ENCODE results near the gene PDGFC.

The PDGFC gene

DNA sequence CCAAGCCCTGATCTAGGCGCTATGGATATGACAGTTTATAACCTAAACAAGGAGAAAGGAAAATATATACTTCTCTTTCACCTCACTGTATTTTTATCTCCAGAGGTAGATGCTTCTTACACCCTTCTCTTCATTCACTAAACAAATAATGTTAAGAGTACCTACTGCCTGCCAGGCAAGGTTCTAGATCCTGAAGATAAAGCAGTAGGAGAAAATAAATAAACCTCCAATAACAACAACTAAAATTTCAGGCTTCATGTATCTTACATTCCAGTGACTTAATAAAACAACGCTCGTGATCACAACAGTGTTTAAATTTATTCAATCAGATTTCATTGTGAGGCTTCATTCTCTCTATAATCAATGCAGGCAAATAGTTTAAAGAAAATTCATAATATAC is 20.7 kb downstream of the PDGFC start:
- no peak overlapping the region for H3K4me3 ChIP-seq (ENCODE audit: low read depth, low read length)
- H3K36me3 ChIP-seq (ENCODE audit: control insufficient read depth, insufficient read depth, low read length) = no peaks in the 10 kb centered on the region
- H3K9me3 ChIP-seq (ENCODE audit: control insufficient read depth, insufficient read depth, low read depth, low read length) = no peaks in the 10 kb centered on the region
- H3K9ac ChIP-seq (ENCODE audit: low read length) = no peak overlapping the region
- no peak overlapping the region for H3K27ac ChIP-seq (ENCODE audit: low read depth, low read length)
- H3K4me1 ChIP-seq (ENCODE audit: control insufficient read depth, insufficient read depth, low read length) = peaks cover 5% of the 10 kb centered on the region; the same call in 1 of the 2 replicates
- no peaks in the 10 kb centered on the region for H3K27me3 ChIP-seq (ENCODE audit: control insufficient read depth, insufficient read depth, low read length)

DNA sequence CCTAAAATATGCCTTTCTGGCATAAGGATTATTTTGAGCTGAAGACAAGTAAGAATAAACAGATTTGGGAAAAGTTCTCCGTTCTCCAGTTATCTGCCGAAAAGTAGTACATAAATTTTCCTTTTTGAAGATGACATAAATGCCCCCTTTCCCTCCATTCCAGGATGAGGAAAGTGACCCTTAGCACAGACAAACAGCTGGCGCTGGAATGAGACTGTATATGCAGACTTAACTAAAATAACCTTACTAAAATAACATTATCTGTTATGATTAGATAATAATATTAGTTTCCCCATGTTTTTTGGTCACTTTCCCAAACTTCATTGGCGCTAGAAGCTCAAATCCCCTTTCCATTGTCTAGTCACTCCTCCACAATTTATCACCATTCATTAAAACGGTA is 21.5 kb downstream of the PDGFC start:
- Histone ChIP-seq H3K9ac (ENCODE audit: low read length) (no peak overlapping the region), H3K36me3 (ENCODE audit: control insufficient read depth, insufficient read depth, low read length) (no peaks in the 10 kb centered on the region), H3K27ac (ENCODE audit: low read depth, low read length) (no peak overlapping the region), H3K4me3 (ENCODE audit: low read depth, low read length) (no peak overlapping the region), H3K9me3 (ENCODE audit: control insufficient read depth, insufficient read depth, low read depth, low read length) (no peaks in the 10 kb centered on the region), H3K27me3 (ENCODE audit: control insufficient read depth, insufficient read depth, low read length) (no peaks in the 10 kb centered on the region), H3K4me1 (ENCODE audit: control insufficient read depth, insufficient read depth, low read length) (peaks cover 5% of the 10 kb centered on the region; the same call in 1 of the 2 replicates)

DNA sequence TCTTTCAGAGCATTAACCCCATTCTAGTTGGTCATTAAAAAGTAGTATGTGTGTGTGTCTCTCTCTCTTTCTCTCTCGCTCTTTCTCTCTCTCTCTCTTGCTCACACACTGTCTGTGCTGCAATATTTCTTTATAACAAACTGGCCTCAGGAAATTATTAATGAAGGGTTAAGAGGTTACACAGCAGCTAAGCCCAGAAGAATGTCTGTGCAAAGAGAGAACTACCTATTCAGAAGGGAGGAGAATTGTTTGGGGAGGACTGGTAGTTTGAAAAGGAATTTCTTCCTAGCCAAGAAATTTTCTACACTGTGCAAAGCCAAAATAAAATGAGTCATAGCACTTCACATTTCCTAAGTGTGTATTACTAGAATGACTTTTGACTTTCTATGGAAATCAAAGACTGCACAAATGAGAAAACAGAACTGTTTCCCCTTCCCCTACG is 22.2 kb downstream of the PDGFC start:
- H3K9ac ChIP-seq (ENCODE audit: low read length) = no peak overlapping the region
- no peaks in the 10 kb centered on the region for H3K36me3 ChIP-seq (ENCODE audit: control insufficient read depth, insufficient read depth, low read length)
- H3K4me1 ChIP-seq (ENCODE audit: control insufficient read depth, insufficient read depth, low read length) = peaks cover 5% of the 10 kb centered on the region; the same call in 1 of the 2 replicates
- no peaks in the 10 kb centered on the region for H3K27me3 ChIP-seq (ENCODE audit: control insufficient read depth, insufficient read depth, low read length)
- H3K4me3 ChIP-seq (ENCODE audit: low read depth, low read length) = no peak overlapping the region
- H3K27ac ChIP-seq (ENCODE audit: low read depth, low read length) = no peak overlapping the region
- H3K9me3 ChIP-seq (ENCODE audit: control insufficient read depth, insufficient read depth, low read depth, low read length) = no peaks in the 10 kb centered on the region

DNA sequence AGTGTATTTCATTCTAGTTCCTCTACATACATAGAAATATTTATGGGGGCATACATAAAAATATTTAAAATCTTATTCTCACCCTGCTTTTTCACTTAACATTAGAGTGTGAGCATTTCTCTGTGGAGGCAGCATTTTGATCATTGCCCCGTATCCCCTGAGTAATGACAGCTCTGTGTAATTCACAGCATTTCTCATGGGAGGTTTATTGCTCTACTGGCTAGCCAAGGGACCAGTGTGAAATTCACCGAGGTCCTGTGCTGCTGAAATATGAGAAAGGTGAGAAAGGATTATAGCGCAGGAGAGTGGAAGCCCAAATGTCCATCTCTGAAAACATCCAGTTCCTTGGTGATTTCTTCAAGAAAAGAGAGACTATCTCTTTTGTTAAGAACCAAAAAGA is 22.9 kb downstream of the PDGFC start:
- Histone ChIP-seq H3K4me3 (ENCODE audit: low read depth, low read length) (no peak overlapping the region), H3K27ac (ENCODE audit: low read depth, low read length) (no peak overlapping the region), H3K36me3 (ENCODE audit: control insufficient read depth, insufficient read depth, low read length) (no peaks in the 10 kb centered on the region), H3K4me1 (ENCODE audit: control insufficient read depth, insufficient read depth, low read length) (peaks cover 5% of the 10 kb centered on the region; the same call in 1 of the 2 replicates), H3K27me3 (ENCODE audit: control insufficient read depth, insufficient read depth, low read length) (no peaks in the 10 kb centered on the region), H3K9ac (ENCODE audit: low read length) (no peak overlapping the region), H3K9me3 (ENCODE audit: control insufficient read depth, insufficient read depth, low read depth, low read length) (no peaks in the 10 kb centered on the region)

GRCh38 chr4:156948133-156948532 is 23.5 kb downstream of the PDGFC start:
- H3K27me3 ChIP-seq (ENCODE audit: control insufficient read depth, insufficient read depth, low read length) = no peaks in the 10 kb centered on the region
- H3K36me3 ChIP-seq (ENCODE audit: control insufficient read depth, insufficient read depth, low read length) = no peaks in the 10 kb centered on the region
- H3K9ac ChIP-seq (ENCODE audit: low read length) = no peak overlapping the region
- H3K27ac ChIP-seq (ENCODE audit: low read depth, low read length) = no peak overlapping the region
- H3K9me3 ChIP-seq (ENCODE audit: control insufficient read depth, insufficient read depth, low read depth, low read length) = no peaks in the 10 kb centered on the region
- peaks cover 6% of the 10 kb centered on the region for H3K4me1 ChIP-seq (ENCODE audit: control insufficient read depth, insufficient read depth, low read length)
- H3K4me3 ChIP-seq (ENCODE audit: low read depth, low read length) = no peak overlapping the region

GRCh38 chr4:156946516-156947424 is 24.8 kb downstream of the PDGFC start:
- Histone ChIP-seq H3K4me3 (ENCODE audit: low read depth, low read length) (no peak overlapping the region), H3K9me3 (ENCODE audit: control insufficient read depth, insufficient read depth, low read depth, low read length) (no peaks in the 10 kb centered on the region), H3K9ac (ENCODE audit: low read length) (no peak overlapping the region), H3K27me3 (ENCODE audit: control insufficient read depth, insufficient read depth, low read length) (no peaks in the 10 kb centered on the region), H3K36me3 (ENCODE audit: control insufficient read depth, insufficient read depth, low read length) (no peaks in the 10 kb centered on the region), H3K4me1 (ENCODE audit: control insufficient read depth, insufficient read depth, low read length) (peaks cover 12% of the 10 kb centered on the region), H3K27ac (ENCODE audit: low read depth, low read length) (no peak overlapping the region)

DNA sequence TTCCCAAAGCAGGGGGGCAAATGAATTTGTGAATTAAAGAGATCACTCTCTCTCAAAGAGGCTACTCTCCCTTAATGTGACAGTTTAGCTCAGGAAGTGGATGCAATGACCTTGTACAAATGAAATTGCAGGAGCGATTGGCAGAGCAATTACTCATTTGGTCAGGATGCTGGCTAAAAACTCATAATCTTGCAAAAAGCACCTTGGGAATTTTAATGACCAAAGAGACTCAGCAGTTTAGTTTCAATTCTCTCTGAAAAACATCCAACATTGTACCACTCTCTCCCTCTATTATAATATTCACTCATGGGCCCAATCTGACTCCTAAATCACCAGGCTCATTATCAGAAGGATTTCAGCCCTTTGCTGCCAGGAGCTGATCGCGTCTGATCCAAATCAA is 26.1 kb downstream of the PDGFC start:
- Histone ChIP-seq H3K4me3 (ENCODE audit: low read depth, low read length) (no peak overlapping the region), H3K9ac (ENCODE audit: low read length) (no peak overlapping the region), H3K4me1 (ENCODE audit: control insufficient read depth, insufficient read depth, low read length) (peaks cover 17% of the 10 kb centered on the region), H3K27me3 (ENCODE audit: control insufficient read depth, insufficient read depth, low read length) (no peaks in the 10 kb centered on the region), H3K27ac (ENCODE audit: low read depth, low read length) (no peak overlapping the region), H3K36me3 (ENCODE audit: control insufficient read depth, insufficient read depth, low read length) (no peaks in the 10 kb centered on the region), H3K9me3 (ENCODE audit: control insufficient read depth, insufficient read depth, low read depth, low read length) (no peaks in the 10 kb centered on the region)

DNA sequence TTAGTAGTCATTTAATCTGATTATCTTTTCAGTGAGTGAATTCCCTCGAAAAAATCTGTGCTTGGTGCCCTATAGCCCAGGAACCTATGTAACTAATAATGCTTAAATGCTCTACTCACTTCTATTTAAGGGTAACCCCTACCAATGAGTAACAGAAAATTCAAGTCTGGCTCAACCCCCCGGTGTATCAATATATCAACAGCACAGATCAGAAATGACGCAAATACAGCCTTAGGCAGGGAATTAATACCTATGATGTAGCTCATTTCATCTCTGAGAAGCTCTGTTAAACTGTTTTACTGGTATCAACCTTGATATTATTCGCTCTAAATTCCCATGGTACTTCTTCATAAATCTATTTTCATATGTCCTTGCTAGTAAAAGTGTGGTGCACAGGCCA is 28.6 kb downstream of the PDGFC start:
- H3K27me3 ChIP-seq (ENCODE audit: control insufficient read depth, insufficient read depth, low read length) = no peaks in the 10 kb centered on the region
- H3K27ac ChIP-seq (ENCODE audit: low read depth, low read length) = no peak overlapping the region
- H3K4me3 ChIP-seq (ENCODE audit: low read depth, low read length) = no peak overlapping the region
- no peak overlapping the region for H3K9ac ChIP-seq (ENCODE audit: low read length)
- H3K36me3 ChIP-seq (ENCODE audit: control insufficient read depth, insufficient read depth, low read length) = no peaks in the 10 kb centered on the region
- H3K9me3 ChIP-seq (ENCODE audit: control insufficient read depth, insufficient read depth, low read depth, low read length) = no peaks in the 10 kb centered on the region
- peaks cover 17% of the 10 kb centered on the region for H3K4me1 ChIP-seq (ENCODE audit: control insufficient read depth, insufficient read depth, low read length)

DNA sequence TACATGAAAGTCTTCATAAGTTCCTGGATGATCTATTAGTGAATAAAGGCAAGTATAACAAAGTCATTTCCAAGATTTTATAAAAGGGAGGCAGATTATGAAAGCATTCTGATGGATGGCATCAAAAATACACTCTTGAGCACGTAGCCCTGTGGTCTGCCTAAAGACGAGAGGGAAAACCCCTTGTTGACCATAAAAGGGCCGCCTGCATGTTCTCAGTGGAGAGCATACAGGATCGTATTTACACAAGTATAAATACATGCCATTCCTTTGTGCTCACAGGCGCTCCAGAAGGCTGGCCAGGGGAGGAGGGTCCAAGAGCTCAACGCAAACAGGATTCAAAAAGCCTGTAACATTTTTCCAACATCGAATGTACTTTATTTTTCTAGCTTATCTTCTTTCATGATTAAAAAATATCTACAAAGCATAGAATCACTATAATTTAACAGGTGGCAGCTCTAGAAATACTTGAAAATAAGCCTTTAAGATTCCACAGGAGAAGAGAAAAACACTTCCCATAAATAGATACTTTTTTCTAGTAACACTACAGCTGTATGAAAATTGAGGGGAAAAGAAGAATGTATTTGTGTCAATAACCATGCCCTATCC is 29.6 kb downstream of the PDGFC start:
- Histone ChIP-seq H3K9ac (ENCODE audit: low read length) (no peak overlapping the region), H3K36me3 (ENCODE audit: control insufficient read depth, insufficient read depth, low read length) (no peaks in the 10 kb centered on the region), H3K4me1 (ENCODE audit: control insufficient read depth, insufficient read depth, low read length) (peaks cover 17% of the 10 kb centered on the region), H3K9me3 (ENCODE audit: control insufficient read depth, insufficient read depth, low read depth, low read length) (no peaks in the 10 kb centered on the region), H3K27ac (ENCODE audit: low read depth, low read length) (no peak overlapping the region), H3K4me3 (ENCODE audit: low read depth, low read length) (no peak overlapping the region), H3K27me3 (ENCODE audit: control insufficient read depth, insufficient read depth, low read length) (no peaks in the 10 kb centered on the region)

DNA sequence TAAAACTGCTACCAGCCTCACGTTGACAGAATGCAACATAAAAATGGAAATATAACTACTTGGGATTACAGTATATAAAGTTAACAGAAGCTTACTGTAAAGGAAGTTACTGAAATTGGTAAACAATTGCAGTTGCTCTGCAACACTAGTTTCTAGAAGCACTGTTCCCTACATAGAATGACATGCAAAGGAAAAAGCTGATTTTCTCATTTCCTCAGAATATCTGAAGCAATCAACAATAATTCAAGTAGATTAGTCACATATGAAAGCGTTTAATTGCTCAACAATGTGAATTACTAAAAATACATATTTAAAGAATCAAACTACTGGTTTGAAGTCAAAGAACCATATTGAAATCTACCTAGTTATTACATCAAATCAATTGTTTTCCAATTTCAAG is 31.8 kb downstream of the PDGFC start:
- Histone ChIP-seq H3K9me3 (ENCODE audit: control insufficient read depth, insufficient read depth, low read depth, low read length) (no peaks in the 10 kb centered on the region), H3K4me1 (ENCODE audit: control insufficient read depth, insufficient read depth, low read length) (peaks cover 17% of the 10 kb centered on the region), H3K9ac (ENCODE audit: low read length) (no peak overlapping the region), H3K27ac (ENCODE audit: low read depth, low read length) (no peak overlapping the region), H3K27me3 (ENCODE audit: control insufficient read depth, insufficient read depth, low read length) (no peaks in the 10 kb centered on the region), H3K4me3 (ENCODE audit: low read depth, low read length) (no peak overlapping the region), H3K36me3 (ENCODE audit: control insufficient read depth, insufficient read depth, low read length) (no peaks in the 10 kb centered on the region)

- Histone ChIP-seq H3K9me3 (ENCODE audit: control insufficient read depth, insufficient read depth, low read depth, low read length) (no peaks in the 10 kb centered on the region), H3K36me3 (ENCODE audit: control insufficient read depth, insufficient read depth, low read length) (no peaks in the 10 kb centered on the region), H3K4me1 (ENCODE audit: control insufficient read depth, insufficient read depth, low read length) (peaks cover 17% of the 10 kb centered on the region), H3K27me3 (ENCODE audit: control insufficient read depth, insufficient read depth, low read length) (no peaks in the 10 kb centered on the region), H3K9ac (ENCODE audit: low read length) (no peak overlapping the region), H3K27ac (ENCODE audit: low read depth, low read length) (no peak overlapping the region), H3K4me3 (ENCODE audit: low read depth, low read length) (no peak overlapping the region)
These were observed 32.5 kb downstream of the PDGFC start for GRCh38 chr4:156939139-156939538.

Measured in HUES6 (cell line).